Coronary artery (tissue), 2 donors: ENCODE measurements around the gene PLXDC1.

Experiments used
- DNase-seq: peaks from one replicate; pipeline ENCODE4 v3.0.0-alpha.2; 2017; ENCODE audit warnings: low spot score
- H3K27ac ChIP-seq, 2 donors: fragments of 200-600 bp; sonication (generic); one replicate each; pipeline ENCODE4 v1.5.1; 2016 to 2019
- H3K4me3 ChIP-seq: fragments of 200-600 bp; sonication (generic); 2 replicates; pipeline ENCODE4 v1.5.1; 2016; ENCODE audit warnings: mild to moderate bottlenecking, moderate library complexity
- TF ChIP-seq, protein P1 (sequence below): fragments of 200-600 bp; sonication (generic); IDR thresholded peaks from one replicate; pipeline ENCODE4 v1.5.1; 2019; ENCODE audit warnings: antibody characterized with exemption

PLXDC1 gene

DNA sequence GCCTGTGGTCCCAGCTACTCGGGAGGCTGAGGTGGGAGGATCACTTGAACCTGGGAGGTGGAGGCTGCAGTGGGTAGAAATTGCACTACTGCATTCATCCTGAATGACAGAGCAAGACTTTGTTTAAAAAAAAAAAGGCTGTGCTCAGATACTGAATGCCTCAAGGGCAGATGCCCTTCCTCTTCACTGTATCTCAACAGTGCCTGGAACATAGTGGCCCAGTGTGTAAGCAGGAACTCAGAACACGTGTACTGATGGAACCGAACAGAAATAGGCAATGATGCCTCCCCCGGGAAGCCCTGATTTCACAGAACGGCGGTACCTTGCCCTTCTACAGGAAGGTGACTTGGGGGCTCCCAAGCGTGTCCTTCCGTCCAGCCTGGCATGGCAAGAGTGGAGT, 46.8 kb downstream of the PLXDC1 start:
- DNase-seq: no peak
- H3K27ac ChIP-seq: no peak overlapping the region
- TF ChIP-seq, protein P1, sequence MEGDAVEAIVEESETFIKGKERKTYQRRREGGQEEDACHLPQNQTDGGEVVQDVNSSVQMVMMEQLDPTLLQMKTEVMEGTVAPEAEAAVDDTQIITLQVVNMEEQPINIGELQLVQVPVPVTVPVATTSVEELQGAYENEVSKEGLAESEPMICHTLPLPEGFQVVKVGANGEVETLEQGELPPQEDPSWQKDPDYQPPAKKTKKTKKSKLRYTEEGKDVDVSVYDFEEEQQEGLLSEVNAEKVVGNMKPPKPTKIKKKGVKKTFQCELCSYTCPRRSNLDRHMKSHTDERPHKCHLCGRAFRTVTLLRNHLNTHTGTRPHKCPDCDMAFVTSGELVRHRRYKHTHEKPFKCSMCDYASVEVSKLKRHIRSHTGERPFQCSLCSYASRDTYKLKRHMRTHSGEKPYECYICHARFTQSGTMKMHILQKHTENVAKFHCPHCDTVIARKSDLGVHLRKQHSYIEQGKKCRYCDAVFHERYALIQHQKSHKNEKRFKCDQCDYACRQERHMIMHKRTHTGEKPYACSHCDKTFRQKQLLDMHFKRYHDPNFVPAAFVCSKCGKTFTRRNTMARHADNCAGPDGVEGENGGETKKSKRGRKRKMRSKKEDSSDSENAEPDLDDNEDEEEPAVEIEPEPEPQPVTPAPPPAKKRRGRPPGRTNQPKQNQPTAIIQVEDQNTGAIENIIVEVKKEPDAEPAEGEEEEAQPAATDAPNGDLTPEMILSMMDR: no peak
- H3K4me3 ChIP-seq: no peak overlapping the region

DNA sequence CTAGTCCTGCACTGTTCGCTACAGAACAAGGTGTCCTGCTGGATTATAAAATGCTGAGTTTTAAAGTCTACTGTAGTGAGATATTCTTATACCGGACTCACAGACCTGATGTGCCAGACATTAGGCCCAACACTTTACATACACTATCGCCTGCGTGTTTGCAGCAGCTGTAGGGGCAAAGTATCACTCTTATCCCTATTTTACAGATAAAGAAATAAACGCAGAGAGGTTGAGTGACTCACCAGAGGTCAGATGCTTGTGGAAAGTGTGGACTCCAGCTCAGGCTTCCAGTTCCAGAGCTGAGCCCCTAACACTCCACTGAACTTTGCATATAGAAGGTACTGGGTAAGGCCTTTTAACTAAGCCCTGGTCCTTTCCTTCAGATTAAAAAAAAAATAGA, 47.4 kb downstream of the PLXDC1 start:
- no peak overlapping the region for H3K27ac ChIP-seq
- H3K4me3 ChIP-seq: no peak overlapping the region
- no peak for DNase-seq
- TF ChIP-seq, protein P1: no peak

DNA sequence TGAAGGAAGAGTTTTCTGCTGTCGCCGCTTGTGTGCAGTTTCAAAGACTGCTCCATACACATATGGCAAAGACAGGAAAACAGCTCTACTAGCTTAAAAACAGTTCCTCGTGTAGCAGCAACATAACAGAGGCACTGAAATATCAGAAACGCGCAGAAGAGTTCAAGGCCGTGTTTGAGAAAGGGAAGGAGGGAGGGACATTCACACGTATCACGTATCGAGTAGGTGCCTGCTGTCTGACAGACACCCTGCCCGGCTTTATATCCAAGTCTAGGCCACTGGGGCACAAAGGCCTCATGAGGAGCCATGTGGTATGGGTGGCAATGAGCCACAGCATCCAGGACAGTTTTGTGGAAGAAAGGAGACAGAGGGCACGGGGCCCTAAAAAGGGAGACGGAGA, 50.3 kb downstream of the PLXDC1 start:
- no peak for DNase-seq
- no peak overlapping the region for H3K4me3 ChIP-seq
- TF ChIP-seq, protein P1: no peak
- H3K27ac ChIP-seq: no peak overlapping the region

DNA sequence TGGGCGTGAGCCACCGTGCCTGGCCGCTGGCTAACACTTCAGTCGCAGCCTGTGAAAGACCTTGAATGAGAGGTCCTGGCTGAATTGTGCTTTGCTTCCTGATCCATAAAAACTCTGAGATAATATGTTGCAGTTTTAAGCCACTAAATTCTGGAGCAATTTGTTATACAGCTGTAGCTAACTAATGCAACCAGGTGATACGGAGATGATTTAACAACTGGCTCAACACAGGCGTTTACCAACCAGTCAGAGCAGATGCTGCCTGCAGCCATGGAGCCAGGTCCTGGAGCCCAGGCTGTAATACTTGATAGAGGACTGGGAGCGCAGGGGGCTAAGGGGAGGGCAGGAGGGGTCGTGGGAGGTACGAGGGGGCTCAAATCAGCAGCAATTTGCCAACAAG, 50.9 kb downstream of the PLXDC1 start:
- Histone ChIP-seq H3K27ac (no peak overlapping the region), H3K4me3 (no peak overlapping the region)
- TF ChIP-seq, protein P1: no peak
- no peak for DNase-seq

DNA sequence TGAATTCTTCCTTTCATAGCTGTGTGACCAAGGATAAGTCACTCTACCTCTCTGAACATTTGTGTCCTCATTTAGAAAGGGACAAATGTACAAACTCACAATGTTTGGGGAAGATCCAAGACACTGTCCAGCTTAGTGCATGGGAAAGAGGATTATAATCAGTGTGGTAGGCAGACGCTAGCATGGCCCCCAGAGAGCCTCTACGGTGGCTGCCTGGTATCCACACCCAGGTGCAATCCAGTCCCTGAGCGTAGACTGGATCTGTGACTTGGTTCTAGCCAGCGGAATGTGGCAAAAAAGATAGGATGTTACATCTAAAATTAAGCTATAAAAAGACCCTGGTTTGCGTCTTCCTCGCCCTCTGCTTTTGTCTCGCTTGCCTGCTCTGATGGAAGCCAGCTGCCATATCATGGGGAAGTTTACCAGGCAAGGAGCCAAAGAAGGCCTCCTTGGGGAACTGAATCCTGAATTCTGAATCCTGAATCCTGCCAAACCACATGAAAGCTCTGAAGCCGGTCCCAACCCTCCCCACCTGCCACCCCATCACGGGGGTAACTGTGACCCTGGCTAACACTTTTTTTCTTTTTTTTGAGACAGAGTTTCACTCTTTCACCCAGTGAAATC, 51.7 kb downstream of the PLXDC1 start:
- Histone ChIP-seq H3K27ac (peak overlapping the region in 1 of 2 donors; percentile 38), H3K4me3 (no peak overlapping the region)
- no peak for DNase-seq
- TF ChIP-seq, protein P1: no peak

DNA sequence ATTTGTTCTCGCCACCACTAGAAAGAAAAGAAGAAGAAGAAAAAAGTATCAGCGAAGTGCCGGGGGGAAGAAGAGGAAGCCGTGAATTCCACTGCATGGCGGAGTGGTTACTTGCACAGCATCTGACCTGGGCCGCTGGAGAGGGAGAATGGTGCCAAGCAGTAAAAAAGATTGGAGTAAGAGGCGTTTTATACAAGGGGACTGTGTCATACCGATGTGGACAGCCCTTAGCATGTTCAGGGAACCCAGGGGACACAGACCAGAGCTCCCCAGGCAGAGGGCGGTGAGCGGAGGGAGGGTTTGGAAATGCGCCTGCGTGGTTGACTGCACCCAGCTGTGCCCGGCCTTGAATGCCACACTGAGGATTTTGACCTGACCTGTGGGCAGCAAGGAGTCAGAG, 52.8 kb downstream of the PLXDC1 start:
- DNase-seq: no peak
- Histone ChIP-seq H3K27ac (peak overlapping the region in 1 of 2 donors; percentile 4), H3K4me3 (no peak overlapping the region)
- TF ChIP-seq, protein P1: no peak

DNA sequence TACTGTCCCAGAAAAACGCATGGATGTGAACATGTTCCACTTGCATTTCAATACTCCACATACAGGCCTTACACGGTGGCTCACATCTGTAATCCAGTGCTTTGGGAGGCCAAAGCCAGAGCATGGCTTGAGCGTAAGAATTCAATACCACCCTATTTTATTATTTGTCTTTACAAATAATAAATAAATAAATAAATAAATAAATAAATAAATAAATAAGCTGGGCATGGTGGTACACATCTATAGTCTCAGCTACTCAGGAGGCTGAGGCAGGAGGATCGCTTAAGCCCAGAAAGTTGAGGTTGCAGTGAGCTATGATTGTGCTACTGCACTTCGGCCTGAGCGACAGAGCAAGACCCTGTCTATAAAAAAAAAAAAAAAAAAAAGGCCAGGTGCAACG, 53.9 kb downstream of the PLXDC1 start:
- TF ChIP-seq, protein P1: no peak
- DNase-seq: no peak
- peak overlapping the region in 1 of 2 donors; percentile 68 for H3K27ac ChIP-seq
- no peak overlapping the region for H3K4me3 ChIP-seq
